NCI-H526 (cell line): ENCODE results near the gene ASAP2.

Experiments
- DNase-seq, 2 experiments: peaks; one replicate each; lab custom pipeline; 2025; lab: John Stamatoyannopoulos, UW

The ASAP2 gene

DNA sequence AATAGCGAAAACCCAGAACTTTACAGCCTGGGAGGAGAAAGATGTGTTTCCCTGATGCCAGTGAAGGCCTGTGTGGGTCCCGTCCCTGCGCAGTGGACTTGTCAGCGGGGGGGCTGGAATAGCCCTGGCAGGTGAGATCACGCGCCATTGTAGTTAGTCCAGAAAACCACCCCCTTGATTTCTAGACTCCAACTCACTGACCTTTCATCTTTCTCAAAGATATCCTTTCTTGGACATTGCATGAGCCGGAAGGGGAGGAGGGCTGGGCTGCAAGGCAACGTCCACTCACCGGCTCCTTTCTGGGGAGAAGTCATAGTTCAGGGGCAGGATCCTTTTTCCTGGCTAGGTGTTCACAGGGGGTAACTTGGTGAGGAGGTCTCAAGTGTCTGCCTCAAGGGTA, 22.3 kb upstream of the ASAP2 start:
- no peak for DNase-seq

DNA sequence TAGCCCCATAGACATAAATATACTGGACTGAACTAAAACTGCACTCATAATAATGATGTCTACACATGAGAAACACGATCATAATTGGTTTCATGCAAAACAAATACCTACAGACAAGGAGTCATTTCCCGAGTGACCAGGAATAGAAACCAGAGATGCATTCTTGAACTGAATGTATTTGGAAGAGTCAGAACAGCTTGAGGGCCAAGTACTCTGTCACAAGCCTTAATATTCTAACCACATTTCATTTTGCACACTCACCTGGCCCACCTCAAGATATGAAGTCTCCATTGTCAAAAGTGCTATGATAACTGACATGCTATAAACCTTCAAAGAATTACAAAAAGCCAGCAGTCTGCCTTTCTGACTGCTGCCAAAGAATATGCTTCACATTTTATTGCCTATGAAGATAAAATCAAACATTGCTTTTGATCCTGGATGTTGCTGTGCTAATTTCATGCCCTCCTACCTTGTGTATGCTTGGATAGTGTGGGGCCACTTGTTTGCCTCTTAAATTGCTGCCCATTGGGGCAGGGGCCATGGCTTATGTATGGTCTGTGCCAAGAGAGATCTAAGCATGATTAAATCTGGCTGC, 18.9 kb upstream of the ASAP2 start:
- DNase-seq = peak in 1 of 2 experiments; percentile 15

DNA sequence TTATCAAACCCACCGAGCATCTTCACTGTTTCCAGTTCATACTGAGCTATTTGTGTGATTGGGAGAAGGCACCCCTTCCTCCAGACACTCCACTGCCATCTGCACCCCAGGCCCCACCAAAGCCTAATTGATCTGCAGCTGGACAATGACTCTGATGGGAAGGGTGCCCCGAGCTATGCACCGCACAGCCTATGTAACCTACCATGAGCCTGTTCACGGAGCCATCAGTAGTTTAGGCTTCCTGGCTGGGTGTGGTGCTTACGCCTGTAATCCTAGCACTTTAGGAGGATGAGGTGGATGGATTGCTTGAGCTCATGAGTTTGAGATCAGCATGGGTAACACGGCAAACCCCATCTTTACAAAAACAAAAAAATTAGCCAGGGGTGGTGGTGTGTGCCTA, 17.8 kb upstream of the ASAP2 start:
- no peak for DNase-seq

DNA sequence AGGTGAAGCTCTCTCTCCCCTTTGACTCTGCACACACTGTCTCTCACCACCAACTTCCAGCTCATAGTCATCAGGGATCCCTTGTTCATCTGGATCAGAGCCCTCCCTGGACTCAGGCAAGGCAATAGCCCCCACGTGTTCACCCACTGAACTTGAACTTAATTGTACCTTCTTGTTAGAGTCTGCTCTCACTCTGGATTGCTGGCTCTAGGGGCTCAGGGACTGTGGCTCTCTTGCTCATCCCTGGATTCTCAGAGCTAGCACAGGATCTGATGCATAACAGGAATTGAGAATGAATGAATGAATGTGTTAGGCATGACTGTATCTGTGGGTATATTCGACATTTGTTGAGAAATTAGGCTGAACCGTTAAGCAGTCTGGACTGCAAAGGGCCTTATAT, 16.7 kb upstream of the ASAP2 start:
- DNase-seq = no peak

DNA sequence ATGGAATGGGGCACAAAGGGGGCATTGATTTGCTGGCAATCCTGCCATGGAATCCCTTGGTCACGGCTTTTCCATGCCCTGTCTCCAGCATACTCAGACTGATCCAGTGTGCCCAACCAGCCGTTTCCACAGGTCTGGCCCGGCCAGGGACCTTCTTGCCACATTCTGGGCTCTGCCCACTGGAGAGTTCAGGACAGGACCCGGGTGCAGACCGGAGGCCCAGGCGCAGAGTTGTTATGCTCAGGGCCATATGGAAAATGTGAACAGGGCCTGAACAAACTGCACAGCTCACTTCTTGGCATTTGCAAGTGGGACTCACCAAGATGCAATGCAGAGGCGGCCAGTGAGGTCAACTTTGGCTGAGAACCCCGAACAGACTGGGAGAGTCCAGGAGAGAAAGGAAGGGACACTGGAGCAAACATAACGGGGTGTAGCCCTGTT, 15.6 kb upstream of the ASAP2 start:
- peak; percentile 35 to 51 for DNase-seq

DNA sequence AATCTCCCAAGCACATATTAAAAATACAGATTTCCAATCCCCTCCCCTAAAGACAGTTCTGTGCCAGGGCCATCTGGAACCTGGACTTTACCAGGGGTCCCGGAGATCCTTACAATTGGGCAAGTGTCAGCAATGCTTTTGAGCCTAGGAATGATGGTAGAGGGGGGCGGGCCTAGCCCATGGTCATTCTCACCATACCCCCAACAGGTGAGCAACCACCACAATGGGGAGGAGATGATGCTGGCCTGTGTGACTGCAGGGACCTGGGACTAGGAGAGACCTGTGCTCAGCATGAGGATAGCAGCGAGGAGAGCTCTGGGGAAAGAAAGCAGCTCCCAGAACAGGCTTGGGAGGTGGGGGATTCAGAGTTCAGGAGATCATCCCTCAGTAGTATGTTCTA, 13.9 kb upstream of the ASAP2 start:
- no peak for DNase-seq

DNA sequence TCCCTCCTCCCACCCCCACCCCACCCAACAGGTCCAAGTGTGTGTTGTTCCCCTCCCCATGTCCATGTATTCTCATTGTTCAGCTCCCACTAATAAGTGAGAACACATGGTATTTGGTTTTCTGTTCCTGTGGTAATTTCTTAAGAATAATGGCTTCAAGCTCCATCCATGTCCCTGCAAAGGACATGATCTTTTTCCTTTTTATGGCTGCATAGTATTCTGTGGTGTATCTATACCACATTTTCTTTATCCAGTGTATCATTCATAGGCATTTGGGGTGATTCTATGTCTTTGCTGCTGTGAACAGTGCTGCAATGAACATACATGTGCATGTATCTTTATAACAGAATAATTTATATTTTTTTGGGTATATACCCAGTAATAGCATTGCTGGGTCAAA, 12.3 kb upstream of the ASAP2 start:
- DNase-seq = no peak

DNA sequence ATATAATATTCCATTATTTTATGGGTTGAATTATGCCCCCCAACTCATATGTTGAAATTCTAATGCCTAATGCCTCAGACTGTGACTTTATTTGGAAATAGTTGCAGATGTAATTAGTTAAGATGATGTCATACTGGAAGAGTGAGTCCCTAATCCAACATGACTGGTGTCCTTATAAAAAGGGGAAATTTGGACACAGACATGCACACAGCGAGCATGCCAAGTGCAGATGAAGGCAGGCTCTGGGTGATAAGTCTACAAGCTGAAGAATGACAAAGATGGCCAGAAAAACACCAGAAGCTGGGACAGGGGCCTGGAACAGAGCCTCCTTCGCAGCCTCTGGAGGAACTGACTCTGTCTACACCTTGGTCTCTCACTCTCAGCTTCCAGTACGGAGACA, 10.0 kb upstream of the ASAP2 start:
- no peak for DNase-seq

DNA sequence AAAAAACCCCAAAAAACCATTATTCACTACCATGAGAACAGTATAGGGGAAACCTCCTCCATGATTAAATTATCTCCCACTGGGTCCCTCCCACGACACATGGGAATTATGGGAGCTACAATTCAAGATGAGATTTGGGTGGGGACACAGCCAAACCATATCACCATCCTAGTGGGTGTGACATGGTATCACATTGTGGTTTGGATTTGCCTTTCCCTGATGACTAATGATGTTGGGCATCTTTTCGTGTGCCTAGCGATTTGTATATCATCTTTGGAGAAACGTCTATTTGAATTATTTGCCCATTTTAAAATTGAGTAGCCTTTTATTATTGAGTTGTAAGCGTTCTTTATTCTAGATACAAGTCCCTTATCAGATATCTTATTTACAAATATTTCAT, 8.7 kb upstream of the ASAP2 start:
- DNase-seq = no peak

DNA sequence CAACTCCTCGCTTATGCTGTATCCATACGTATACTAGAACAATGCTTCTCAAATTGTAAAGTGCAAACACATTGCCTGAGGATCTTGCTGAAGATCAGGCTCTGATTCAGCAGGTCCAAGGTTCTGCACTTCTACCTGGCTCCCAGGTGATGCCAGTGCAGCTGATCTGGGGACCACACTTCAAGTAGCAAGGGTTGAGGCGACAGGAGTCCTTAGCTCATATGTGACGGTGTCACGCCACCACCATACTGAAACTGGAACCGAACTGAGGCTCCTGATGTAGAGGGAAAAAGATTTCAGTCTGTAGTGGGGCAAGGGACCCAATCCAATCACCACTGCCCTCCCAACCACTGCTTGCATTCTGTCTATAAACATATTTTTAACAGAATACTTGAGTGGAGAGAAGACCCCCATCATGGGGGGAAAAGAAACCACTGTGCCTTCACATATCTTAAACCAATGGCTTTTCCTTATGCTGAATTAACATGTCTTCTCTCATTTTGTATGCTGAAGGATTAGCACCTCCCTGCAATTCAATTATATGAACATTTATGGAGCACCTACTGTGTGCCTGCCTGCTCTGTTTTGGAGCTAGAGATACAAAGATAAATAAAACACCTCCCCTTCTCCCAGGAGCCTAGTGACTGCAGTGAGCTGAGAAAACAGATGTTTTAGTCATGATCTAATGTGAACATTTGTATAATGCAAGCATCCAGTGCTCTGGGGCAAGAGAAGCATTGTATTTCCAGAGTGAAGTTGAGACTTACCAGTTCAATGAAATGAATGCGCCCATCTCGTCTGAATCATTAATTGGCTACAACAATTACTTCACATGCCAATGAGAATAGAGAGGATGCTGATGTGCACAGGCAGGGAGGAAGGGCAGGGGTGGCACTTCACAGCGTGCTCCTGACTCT, 6.6 kb upstream of the ASAP2 start:
- DNase-seq = no peak

DNA sequence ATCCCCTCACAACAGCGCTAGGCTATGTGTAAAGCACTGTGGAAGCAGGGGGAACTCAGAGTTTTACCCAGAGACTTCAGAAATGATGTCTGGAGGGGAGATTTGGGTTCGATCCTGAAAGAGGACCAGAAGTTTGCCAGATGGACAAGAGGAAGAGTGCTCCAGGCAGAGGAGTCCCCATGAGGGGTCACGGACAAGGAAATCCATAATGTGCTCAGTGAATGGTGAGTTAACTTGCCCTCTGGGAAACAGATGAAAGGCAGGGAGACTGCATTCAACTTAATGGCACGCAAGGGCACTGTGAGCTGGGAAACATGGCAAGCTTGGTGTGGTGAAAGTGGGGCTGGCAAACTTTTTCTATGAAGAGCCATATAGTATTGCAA, 6.0 kb upstream of the ASAP2 start:
- DNase-seq = no peak

DNA sequence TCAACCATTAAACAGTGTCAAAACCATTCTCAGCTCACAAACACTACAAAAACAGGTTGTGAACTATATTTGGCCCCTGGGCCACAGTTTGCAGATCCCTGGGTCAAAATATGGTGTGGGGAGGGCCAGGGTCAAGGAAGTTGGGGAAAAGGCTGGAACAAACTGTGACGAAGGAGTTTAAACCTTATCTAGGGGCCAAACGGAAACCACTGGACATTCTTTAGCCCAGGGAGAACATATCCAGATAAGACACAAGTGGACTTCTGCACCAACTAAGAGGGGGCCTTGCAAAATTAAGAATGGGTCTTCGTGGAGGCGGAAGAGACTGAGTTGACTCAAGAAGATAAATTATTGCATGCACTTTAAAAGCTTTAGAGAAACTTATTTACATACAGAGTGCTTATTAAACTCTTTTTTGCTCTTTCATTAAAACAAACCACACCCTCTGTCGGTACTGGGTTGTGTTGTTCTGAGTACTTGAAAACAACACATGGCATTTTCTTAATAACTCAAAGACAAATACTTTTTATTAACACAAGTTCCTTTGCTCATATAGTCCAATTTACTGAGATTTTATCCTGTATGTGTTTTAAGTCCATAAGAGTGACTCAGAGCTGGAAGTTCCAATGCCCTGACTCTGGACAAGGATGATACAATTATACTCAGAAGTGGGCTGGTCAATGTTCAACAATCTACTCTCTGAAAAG, 5.3 kb upstream of the ASAP2 start:
- DNase-seq = no peak

DNA sequence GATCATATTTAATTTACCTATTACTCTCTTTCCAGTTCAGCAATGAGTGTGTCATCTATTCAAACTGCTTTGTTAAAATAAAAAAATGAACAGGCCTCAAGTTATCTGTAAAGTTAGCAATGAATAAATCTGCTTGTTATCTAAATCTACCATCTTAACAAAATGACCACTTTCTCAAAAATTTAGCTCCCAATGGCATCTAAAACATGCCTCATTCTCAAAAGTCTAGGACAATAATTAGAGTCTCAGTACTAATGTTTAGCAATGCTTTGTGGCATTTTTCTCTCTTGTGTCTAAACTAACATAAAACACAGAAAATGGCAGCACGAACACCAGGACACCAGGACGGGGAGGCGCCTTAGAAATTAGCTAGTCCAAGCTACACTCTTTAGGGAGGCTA, 3.6 kb upstream of the ASAP2 start:
- no peak for DNase-seq

DNA sequence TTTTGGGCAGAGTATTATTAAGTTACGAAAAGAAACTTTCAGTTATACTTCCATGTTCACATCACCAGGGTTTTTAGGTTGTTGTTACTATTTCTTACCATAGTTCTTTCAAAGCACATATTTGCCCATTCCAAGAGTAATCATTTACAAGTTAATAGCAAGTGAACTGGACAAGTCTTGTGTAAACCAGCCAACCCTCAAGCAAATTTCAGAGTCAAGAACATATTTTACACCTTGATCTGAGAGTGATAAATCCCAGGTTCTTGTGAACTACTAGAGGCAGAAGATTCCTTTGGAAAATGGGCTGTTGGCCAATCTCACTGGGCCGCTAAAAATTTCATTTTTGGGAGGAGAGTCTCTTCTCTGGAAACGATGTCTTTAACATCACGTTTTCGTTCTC, 2.7 kb upstream of the ASAP2 start:
- DNase-seq = no peak

DNA sequence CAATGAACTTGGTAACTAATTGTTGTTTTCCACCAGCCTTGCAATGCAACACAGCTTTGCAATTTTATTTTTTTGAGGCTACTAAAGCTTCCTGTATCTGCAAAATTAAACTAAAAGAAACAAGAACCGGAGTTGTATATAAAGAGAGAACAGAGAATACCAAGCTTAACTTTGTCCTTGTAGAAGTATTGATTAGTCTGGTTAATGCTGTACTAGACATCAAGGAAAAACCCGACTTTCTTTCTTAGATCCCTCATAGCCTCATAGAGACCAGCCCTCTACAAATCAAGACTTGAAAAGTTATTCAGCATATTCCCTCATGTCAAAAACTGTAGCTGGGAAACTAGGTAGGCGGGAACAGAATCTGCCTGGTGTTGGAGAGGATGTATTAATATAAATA, 1.7 kb upstream of the ASAP2 start:
- no peak for DNase-seq

DNA sequence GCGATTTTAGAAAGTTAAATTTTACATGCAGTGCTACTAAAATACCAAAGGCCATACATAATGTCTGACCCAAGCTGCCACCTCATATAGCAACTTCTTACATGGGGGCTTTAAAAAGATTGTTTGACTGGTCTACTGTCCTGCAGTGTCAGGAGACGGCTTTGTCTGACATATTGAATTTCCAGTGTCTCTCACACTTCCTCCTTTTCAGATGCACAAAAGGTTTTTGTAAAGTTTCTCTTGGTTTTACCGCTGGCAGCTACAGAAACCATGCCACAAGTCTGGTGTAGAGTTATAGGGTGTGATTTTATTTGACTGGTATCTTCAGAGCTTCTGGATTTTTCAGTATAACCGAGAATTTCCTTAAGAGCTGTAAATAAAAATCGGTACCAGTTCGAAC, 1.1 kb upstream of the ASAP2 start:
- DNase-seq = no peak

DNA sequence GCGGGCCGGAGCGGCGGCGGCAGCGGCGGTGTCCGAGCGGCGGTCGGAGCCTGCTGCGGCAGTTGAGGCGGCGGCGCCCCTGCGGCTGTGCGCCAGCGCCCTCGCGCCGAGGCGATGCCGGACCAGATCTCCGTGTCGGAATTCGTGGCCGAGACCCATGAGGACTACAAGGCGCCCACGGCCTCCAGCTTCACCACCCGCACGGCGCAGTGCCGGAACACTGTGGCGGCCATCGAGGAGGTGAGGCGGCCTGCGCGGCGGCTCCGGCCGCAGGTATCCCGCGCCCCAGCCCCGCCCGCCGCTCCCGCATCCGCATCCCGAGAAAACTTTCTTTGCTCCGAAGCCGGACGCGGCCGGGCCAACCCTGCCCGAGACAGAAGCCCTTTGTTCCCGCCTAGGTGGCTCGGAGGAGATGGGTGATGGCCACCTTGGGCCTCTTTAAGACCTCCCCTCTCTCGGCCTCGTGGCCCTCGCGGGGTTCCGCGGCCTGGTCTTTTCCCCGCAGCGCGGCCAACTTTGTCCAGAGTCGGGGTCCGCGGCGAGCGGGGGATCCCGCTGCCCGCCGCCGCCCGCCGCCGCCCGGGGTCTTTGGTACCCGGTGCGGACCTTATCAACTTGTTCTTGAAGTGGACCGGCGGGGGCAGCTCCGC, 504 bp downstream of the ASAP2 start:
- DNase-seq = peak in 1 of 2 experiments; percentile 57

DNA sequence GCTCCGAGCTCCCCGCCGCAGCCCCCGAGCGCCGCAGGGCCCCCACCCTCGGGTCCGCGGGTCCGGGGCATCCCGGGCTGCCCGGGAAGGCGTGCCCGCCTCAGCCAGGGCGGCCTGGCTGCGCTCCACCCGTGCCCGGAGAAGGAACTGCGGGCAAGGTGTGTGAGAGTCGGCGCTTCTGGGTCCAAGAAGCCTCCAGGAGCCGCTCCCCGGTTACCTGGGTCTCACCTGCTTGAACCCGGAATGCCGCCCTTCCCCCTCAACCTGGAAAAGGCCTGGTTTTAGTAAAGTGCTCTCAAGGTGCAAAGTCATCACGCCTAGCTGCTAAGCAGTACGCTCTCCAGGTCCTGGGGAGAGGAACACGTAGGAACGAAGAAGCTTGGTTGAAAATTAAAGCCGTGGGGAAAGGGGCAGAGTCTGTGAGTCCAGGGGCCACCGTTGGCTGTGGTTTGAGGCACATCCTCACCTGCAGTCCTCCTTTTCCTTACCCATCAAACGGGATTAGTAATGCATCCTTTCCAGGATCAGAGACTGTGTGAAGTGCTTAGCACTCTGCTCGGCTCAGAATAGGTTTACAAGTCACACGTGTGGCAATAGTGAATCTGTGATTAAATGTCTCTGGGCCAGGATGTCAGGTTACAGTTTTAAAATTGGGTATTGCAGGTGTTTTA, 1.2 kb downstream of the ASAP2 start:
- DNase-seq = peak; percentile 61 to 76

DNA sequence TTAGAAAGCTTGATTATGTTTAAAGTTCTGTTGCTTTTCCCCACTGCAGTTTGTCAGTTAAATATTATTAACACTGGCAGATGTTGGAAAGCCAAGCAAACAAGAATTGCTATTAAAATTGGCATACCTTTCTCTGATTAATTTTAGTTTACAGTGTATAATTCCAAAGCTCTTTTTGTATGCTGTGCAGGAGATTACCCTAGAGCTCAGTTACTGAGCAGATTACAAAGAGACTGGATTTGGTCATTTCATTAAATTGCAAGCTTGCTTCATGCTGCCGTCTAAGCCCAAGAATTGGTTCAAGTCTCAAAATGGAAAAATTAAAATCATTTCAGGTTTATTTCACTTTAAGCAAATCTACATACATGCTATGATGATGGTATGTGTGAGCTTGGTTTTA, 2.3 kb downstream of the ASAP2 start:
- peak in 1 of 2 experiments; percentile 16 for DNase-seq

DNA sequence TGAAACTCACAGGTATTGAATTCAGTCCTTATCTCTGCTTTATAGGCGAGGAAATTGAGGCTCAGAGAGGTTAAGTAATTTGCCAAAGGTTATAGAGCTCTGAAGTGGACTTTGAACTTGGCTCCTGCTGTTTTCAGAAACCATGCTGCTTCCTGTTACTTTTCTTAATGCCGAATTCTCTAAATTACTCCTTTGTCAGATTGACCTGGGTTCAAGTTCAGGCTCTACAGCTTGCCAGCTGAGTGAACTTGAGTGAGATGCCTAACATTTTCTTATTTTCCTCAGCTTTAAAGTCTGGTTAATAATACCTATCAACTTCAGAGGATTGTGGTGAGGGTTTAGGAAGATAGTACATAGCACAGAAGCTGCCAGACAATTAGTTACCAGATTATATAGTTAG, 3.4 kb downstream of the ASAP2 start:
- no peak for DNase-seq

DNA sequence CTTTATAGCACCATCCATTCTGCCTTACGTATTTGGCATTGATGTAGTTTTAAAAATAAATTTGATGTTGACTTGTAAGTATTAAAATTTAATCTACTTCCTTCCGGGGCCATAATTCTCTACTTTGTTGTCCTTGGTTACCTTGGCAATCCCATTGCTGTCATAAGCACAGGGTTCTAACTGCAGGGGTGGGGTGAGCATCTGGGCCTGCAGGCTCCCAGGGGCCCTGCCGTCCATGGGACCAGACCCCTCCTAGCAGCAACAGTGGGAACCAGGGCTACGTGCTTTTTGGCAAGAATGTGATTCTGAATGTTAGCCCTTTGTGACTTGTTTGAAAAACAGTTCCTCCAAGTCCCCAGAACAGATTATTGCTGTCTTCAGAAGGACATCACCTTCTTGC, 4.9 kb downstream of the ASAP2 start:
- no peak for DNase-seq
